Stimulated activated CD8-positive, alpha-beta memory T cell treated with anti-CD3 and anti-CD28 coated beads, Interleukin-7, amount 100 ng/mL, for 48 hours (primary cell): ENCODE data around the gene JPH2.
A peak's percentile ranks its signal among the peaks of the same experiment; 100 is the strongest.
"Not testable (repeated sequence)": the region's sequence is repeated elsewhere in the genome, so short reads cannot be mapped to it uniquely, and the experiment has no call there.

Experiments used
- DNase-seq, 2 donors: peaks; one replicate each; pipeline ENCODE4 v3.0.0-alpha.2; 2020; ENCODE audit warnings: low read depth in 1 of 2; ENCODE audit errors: extremely low read depth in 1 of 2

The JPH2 gene

DNA sequence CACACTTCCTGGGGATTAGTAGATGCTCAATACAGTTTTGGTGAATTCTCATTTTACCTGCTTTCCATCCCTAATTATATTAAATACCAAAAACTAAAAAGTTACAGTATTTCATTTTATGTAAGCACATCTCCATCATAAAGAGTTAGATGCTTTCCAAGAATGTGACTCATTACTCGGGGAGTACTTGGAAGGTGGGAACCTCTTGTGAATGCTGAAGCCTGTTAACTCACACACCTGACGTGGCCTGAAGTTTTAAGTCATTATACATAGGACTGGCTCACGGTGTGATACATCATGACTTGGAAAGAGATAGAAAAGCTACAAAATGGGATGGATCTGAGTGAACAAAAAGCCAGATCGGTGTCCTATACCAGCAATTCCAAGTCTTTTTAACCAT, 25.8 kb upstream of the JPH2 start:
- DNase-seq = no peak

- no peak for DNase-seq
Measured at GRCh38 chr20:44211177-44212039, 24.4 kb upstream of the JPH2 start.

GRCh38 chr20:44210406-44211176, 23.6 kb upstream of the JPH2 start, which contains the start of gene OSER1:
OSER1 (minus strand) TSS chr20:44210771; CDS start chr20:44206957, 3,814 bp downstream.
- peak; percentile 93 to 94 for DNase-seq

- no peak for DNase-seq
Measured at GRCh38 chr20:44209686-44210405, 22.9 kb upstream of the JPH2 start.

- no peak for DNase-seq
Measured at GRCh38 chr20:44208770-44209169, 21.8 kb upstream of the JPH2 start.

DNA sequence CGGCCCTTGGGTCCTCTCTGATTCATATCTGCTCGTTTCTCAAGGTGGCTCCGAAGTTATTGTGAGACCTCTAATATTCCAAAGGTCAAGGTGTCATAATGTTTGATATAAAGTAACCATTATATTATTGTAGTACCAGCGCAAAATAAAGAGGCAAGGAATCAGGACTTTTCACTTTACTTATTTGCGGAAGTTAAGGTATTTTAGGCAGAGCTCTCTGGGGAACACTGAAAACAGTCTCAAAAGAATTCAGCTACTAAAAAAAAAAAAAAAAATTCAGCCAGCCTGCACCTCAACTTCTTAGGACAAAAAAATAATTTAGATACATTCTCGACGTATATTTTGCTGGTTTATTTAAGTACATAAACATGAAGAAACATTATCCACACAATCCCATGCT, 21.2 kb upstream of the JPH2 start:
- DNase-seq = no peak

- DNase-seq = no peak
Measured at GRCh38 chr20:44207126-44207723, 20.2 kb upstream of the JPH2 start.

- DNase-seq = no peak
Measured at GRCh38 chr20:44206132-44206531, 19.1 kb upstream of the JPH2 start.

DNA sequence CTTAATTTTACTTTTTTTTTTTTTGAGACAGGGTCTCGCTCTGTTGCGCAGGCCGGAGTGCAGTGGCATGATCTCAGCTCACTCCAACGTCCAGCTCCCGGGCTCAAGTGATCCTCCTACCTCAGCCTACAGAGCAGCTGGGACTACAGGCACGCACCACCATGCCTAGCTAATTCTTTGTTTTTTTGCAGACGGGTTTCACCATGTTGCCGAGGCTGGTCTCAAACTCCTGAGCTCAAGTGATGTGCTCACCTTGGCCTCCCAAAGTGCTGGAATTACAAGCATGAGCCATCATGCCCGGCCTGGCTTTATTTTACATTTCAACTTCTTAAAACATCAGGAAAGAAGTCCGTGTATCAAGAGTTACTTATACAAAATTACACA, 17.8 kb upstream of the JPH2 start:
- no peak for DNase-seq

DNA sequence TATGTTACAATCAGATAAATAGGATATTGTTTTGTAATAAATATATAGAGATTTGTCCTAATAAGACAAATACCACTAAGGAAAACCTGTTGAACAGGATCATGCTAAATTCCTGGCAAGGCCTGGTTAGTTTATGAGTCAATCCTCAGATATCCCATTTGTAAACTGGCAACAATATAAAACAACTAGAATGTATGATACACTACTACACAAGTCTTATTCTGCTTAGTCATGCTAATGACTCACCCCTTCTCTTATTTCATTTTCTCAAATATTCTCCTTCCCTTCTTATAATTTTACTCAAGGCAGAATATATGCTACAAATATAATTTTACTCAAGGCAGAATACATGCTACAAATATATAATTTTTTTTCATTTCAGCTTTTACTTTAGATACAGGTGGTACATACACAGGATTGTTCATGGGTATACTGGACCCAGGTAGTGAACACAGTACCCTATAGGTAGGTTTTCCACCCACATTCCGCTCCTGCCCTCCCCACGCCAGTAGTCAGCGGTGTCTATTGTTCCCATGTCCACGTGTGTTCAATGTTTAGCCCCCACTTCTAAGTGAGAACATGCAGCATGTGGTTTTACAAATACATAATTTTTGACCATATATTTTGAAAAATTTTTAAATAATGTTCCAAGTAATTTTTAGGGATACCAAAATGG, 17.3 kb upstream of the JPH2 start:
- DNase-seq = no peak

DNA sequence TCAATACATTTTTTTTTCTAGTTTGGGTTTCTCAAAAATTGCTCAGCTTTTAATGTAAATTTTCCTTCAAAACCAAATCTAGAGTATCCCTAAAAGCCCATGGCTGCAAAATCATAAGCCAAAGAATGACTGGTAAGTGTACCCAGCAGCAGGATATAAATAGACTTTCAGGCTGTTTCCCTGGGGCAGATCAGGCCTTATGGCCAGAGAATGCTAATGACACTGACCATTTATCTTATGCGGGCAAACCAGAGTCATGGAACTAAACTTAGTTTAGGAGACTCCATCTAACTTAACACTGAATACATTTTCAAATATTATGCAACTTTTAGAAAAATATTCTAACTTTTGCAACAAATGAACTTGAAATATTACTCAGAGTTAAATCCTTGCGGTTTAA, 16.2 kb upstream of the JPH2 start:
- DNase-seq = no peak

DNA sequence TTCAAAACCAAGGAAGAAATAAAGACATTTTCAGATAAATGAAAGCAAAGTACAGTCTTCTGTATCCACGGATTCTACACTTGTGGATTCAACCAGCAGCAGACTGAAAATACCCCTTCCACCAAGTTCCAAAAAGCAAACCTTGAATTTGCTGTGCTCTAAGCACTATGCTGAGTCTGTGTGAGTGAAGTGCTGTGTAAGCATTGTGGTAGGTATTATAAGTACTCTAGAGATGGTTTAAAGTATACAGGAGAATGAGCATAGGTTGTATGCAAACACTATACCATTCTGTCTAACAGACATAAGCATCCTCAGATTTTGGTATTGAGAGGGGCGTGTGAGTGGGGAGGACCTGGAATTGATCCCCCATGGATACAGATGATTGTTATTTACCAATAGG, 14.0 kb upstream of the JPH2 start:
- no peak for DNase-seq

DNA sequence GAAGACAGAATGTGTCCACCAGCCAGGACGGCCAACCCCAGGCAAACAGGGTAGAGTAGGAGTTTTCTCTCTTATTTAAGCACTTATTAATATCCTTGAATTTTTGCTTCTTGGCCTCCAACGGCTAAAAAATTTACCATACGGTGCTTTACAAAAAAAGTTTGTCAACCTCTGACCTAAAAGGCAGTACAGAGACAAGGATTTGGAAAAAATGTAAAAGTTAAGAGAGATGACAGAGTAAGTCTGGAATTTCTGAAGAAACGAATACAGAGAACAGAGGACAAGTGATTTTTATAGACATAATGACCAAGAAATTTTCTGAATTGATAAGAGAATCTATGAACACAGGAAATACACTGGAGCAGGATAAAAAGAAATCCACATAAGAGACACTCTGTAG, 13.4 kb upstream of the JPH2 start:
- no peak for DNase-seq

GRCh38 chr20:44199877-44200276, 12.9 kb upstream of the JPH2 start:
- no peak for DNase-seq

GRCh38 chr20:44198872-44199271, 11.9 kb upstream of the JPH2 start:
- DNase-seq = no peak

GRCh38 chr20:44196271-44196670, 9.3 kb upstream of the JPH2 start:
- DNase-seq = no peak

GRCh38 chr20:44195605-44196004, 8.6 kb upstream of the JPH2 start:
- no peak for DNase-seq

DNA sequence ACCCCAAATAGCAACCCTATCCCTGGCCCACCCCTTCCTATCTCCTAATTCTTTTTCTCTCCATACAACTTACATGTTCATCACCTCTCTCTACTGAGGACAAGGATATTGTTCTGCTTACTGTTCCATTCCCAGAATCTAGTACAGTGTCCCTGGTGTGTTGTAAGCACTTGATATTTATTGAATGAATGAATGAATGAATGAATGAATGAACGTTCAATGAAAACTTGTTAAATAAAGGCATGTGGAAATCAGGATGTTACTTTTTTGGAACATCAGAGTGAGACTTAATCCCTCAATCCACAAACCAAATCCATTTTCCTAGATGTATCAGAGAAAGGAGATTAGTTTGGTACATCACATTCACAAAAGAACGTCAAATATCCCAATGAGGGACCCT, 6.8 kb upstream of the JPH2 start:
- DNase-seq = no peak

- DNase-seq = not testable (repeated sequence)
Measured at GRCh38 chr20:44191640-44192039, 4.7 kb upstream of the JPH2 start.

GRCh38 chr20:44190197-44190852, 3.3 kb upstream of the JPH2 start:
- not testable (repeated sequence) for DNase-seq
